Glutamatergic neuron (in vitro differentiated cells): ENCODE measurements around the gene PKD1L1. TPM values are rescaled to one million over a fixed set of nuclear protein-coding genes. Genes with fewer than 3 reads are reported as not detected.

Source experiments
- DNase-seq: peaks from one replicate; pipeline ENCODE4 v3.0.0; 2022
- H3K27ac Mint-ChIP-seq: one replicate; pipeline ENCODE4 v1.8.0; 2020; ENCODE audit warnings: mild to moderate bottlenecking, mixed read lengths, inconsistent platforms; ENCODE audit not compliant: unreplicated experiment
- H3K27me3 Mint-ChIP-seq: one replicate; pipeline ENCODE4 v1.8.0; 2020; ENCODE audit warnings: mild to moderate bottlenecking, moderate library complexity, mixed read lengths, inconsistent platforms; ENCODE audit not compliant: unreplicated experiment
- H3K36me3 Mint-ChIP-seq: one replicate; pipeline ENCODE4 v1.8.0; 2020; ENCODE audit warnings: mild to moderate bottlenecking, mixed read lengths, inconsistent platforms; ENCODE audit not compliant: unreplicated experiment
- H3K4me1 Mint-ChIP-seq: one replicate; pipeline ENCODE4 v1.8.0; 2020; ENCODE audit warnings: mild to moderate bottlenecking, low read depth, mixed read lengths, inconsistent platforms; ENCODE audit not compliant: unreplicated experiment
- H3K4me3 Mint-ChIP-seq: one replicate; pipeline ENCODE4 v1.8.0; 2020; ENCODE audit warnings: mild to moderate bottlenecking, mixed read lengths, inconsistent platforms; ENCODE audit not compliant: unreplicated experiment
- H3K9me3 Mint-ChIP-seq: one replicate; pipeline ENCODE4 v1.8.0; 2020; ENCODE audit warnings: mild to moderate bottlenecking, moderate library complexity, mixed read lengths, inconsistent platforms; ENCODE audit not compliant: unreplicated experiment
- total RNA-seq: library from RNA; stranded (reverse); fragmentation: NEBNext Ultra II Directional; extraction: Animal tissue kit (Norgen Biotek cat#: 25700); gene quantifications from one replicate; pipeline ENCODE4 v1.2.1, GENCODE V29; 2021; ENCODE audit not compliant: unreplicated experiment
- TF ChIP-seq, protein P1 (sequence below): fragments of 200-600 bp; sonication (generic); IDR thresholded peaks from one replicate; pipeline ENCODE4 v1.5.0; 2021; ENCODE audit not compliant: partially characterized antibody, unreplicated experiment

Gene PKD1L1
- total RNA-seq, 1 donor from 2014 or later, result 0.17 TPM

DNA sequence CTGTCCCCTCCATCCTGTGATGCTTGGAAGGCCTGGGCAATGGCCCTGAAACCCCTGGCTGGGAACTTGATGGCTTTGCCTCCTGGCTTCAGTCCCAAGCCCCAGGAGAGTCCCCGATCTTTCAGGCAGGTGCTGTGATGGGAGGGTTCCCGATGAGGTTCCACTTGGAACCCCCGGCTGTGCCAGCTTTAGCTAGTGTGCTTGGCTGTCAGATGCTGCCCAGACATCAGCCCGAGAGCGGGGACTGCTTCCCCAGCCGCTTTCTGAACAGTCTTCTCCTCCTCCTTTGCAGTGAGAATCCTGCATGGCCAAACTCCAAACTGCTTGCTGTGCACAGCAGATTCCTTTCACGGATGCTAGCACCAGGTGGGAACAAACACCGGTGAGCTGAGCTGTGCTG lies 58.1 kb downstream of the PKD1L1 start:
- no peaks in the 10 kb centered on the region for H3K4me1 Mint-ChIP-seq
- no peak overlapping the region for H3K27ac Mint-ChIP-seq
- H3K9me3 Mint-ChIP-seq, result peaks cover 3% of the 10 kb centered on the region
- no peak overlapping the region for H3K4me3 Mint-ChIP-seq
- H3K36me3 Mint-ChIP-seq, result no peaks in the 10 kb centered on the region
- peaks cover 6% of the 10 kb centered on the region for H3K27me3 Mint-ChIP-seq
- no peak for DNase-seq
- TF ChIP-seq, protein P1, sequence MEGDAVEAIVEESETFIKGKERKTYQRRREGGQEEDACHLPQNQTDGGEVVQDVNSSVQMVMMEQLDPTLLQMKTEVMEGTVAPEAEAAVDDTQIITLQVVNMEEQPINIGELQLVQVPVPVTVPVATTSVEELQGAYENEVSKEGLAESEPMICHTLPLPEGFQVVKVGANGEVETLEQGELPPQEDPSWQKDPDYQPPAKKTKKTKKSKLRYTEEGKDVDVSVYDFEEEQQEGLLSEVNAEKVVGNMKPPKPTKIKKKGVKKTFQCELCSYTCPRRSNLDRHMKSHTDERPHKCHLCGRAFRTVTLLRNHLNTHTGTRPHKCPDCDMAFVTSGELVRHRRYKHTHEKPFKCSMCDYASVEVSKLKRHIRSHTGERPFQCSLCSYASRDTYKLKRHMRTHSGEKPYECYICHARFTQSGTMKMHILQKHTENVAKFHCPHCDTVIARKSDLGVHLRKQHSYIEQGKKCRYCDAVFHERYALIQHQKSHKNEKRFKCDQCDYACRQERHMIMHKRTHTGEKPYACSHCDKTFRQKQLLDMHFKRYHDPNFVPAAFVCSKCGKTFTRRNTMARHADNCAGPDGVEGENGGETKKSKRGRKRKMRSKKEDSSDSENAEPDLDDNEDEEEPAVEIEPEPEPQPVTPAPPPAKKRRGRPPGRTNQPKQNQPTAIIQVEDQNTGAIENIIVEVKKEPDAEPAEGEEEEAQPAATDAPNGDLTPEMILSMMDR, result no peak

DNA sequence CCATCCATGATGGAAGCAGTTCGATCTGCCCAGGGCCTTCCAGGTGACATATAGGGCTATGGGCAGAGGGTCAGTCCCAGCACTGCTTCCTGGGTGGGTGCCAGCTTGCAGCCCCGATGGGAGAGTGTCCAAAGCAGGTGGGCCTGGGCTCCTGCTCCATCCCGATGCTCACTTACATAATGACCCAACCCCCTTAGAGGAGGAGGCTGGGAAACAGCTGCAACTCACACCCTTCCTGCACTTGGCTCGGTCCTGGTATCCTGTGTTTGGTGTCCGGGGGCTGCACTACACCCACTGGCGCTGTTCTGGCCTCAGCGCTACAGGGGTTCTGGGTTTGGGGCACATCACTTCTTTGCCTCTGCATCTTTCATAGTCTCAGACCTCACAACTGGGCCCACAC lies 58.5 kb downstream of the PKD1L1 start:
- no peak for DNase-seq
- Mint-ChIP-seq H3K4me3 (no peak overlapping the region), H3K4me1 (no peaks in the 10 kb centered on the region), H3K27ac (no peak overlapping the region), H3K27me3 (peaks cover 6% of the 10 kb centered on the region), H3K9me3 (peaks cover 3% of the 10 kb centered on the region), H3K36me3 (no peaks in the 10 kb centered on the region)
- TF ChIP-seq, protein P1, result no peak

DNA sequence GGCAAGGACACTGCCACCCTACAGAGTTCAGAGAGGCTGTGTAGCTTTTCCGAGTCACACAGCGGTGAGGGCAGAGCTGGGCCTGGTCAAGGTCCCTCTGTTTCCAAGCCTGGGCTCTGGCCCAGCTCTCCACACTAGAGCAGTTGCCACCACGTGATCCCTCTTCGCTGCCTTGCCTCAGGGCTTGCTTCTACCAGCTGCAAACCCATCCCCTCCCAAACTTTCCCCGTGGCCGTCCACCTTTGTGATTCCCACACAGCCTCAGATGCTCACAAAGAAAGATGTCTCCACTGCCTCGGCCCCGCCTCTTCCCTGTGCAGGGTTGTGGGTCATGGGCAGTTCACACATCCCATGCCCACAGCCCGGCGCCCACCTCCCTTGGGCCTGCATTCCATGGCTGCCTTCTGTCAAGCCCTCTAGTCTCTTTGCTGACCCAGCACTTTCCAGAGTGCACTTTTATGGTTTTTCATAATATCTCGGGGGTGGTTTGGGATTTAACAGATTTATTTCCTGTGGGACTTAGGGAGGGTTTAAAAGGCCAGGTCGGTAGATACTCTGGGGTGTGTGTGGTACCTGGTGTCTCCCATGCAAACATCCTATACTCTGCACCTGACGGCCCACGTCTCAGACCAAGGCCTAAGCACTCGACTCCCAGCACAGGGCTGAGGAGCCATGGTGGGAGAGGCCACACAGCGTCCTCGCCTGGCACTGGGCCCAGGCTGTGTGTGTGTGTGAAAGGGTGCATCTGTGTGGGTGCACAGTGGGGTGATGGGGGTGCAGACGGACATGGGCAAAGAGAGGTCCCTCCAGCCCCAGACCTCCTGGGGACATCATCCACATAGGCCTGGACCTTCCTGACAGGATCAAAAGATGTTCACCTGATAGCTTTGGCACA lies 59.6 kb downstream of the PKD1L1 start:
- Mint-ChIP-seq H3K4me1 (no peaks in the 10 kb centered on the region), H3K9me3 (peaks cover 3% of the 10 kb centered on the region), H3K4me3 (no peak overlapping the region), H3K27me3 (peaks cover 6% of the 10 kb centered on the region), H3K27ac (no peak overlapping the region), H3K36me3 (no peaks in the 10 kb centered on the region)
- DNase-seq, result no peak
- TF ChIP-seq, protein P1, result no peak

DNA sequence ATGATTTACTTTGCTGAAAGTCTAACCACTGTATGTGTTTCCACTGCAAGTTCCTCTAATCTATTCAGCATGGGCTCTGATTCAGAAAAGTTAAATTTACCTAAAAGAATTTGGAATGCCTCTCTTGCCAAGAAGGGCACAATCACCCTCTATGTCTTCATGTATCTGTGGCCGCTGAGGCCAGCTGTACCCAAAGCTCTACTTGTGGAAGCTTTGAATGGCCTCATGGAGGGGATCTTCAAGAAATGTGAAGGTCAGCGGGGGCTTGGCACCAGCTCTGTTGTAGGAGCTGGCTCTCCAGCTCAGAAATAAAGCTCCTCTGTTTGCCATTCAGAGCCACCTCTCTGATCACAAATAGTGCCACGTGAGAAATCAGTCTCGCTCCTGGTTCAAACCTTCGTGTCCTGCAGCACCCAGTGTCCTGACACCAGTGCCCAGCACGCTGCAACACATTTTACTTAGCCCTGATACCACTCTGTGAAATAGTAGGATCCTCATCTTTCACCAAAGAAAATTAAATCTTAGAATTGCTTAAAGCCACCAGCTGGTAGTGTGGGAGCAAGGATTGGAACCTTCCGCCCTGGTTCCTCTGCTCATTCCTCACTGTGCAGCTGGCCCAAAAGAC lies 61.1 kb downstream of the PKD1L1 start:
- H3K27ac Mint-ChIP-seq, result no peak overlapping the region
- TF ChIP-seq, protein P1, result no peak
- H3K36me3 Mint-ChIP-seq, result no peaks in the 10 kb centered on the region
- H3K9me3 Mint-ChIP-seq, result peaks cover 2% of the 10 kb centered on the region
- no peak for DNase-seq
- H3K4me3 Mint-ChIP-seq, result no peak overlapping the region
- no peaks in the 10 kb centered on the region for H3K4me1 Mint-ChIP-seq
- peaks cover 5% of the 10 kb centered on the region for H3K27me3 Mint-ChIP-seq
